Astrocyte of the spinal cord (primary cell): Measurements from ENCODE around the gene MACO1.
"Not testable (repeated sequence)": the region's sequence is repeated elsewhere in the genome, so short reads cannot be mapped to it uniquely, and the experiment has no call there.

Experiments used
- DNase-seq: peaks from one replicate; pipeline ENCODE4 v3.0.0; 2011; ENCODE audit warnings: low read depth, low spot score
- H3K4me3 ChIP-seq: 2 replicates; pipeline ENCODE4 v1.5.1; 2011; ENCODE audit warnings: low read depth, mild to moderate bottlenecking, low read length, moderate library complexity
- in situ Hi-C: cut with HindIII; loops from 2 replicates; pipeline ENCODE4 v1.10.0; 2017; ENCODE audit warnings: low sequenced_read_pairs
- TF ChIP-seq, protein P1 (sequence below): IDR thresholded peaks from 2 replicates; pipeline ENCODE4 v1.5.1; 2012; ENCODE audit warnings: low read depth, mild to moderate bottlenecking, low read length, inconsistent platforms

The MACO1 gene, protein sequence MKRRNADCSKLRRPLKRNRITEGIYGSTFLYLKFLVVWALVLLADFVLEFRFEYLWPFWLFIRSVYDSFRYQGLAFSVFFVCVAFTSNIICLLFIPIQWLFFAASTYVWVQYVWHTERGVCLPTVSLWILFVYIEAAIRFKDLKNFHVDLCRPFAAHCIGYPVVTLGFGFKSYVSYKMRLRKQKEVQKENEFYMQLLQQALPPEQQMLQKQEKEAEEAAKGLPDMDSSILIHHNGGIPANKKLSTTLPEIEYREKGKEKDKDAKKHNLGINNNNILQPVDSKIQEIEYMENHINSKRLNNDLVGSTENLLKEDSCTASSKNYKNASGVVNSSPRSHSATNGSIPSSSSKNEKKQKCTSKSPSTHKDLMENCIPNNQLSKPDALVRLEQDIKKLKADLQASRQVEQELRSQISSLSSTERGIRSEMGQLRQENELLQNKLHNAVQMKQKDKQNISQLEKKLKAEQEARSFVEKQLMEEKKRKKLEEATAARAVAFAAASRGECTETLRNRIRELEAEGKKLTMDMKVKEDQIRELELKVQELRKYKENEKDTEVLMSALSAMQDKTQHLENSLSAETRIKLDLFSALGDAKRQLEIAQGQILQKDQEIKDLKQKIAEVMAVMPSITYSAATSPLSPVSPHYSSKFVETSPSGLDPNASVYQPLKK

DNA sequence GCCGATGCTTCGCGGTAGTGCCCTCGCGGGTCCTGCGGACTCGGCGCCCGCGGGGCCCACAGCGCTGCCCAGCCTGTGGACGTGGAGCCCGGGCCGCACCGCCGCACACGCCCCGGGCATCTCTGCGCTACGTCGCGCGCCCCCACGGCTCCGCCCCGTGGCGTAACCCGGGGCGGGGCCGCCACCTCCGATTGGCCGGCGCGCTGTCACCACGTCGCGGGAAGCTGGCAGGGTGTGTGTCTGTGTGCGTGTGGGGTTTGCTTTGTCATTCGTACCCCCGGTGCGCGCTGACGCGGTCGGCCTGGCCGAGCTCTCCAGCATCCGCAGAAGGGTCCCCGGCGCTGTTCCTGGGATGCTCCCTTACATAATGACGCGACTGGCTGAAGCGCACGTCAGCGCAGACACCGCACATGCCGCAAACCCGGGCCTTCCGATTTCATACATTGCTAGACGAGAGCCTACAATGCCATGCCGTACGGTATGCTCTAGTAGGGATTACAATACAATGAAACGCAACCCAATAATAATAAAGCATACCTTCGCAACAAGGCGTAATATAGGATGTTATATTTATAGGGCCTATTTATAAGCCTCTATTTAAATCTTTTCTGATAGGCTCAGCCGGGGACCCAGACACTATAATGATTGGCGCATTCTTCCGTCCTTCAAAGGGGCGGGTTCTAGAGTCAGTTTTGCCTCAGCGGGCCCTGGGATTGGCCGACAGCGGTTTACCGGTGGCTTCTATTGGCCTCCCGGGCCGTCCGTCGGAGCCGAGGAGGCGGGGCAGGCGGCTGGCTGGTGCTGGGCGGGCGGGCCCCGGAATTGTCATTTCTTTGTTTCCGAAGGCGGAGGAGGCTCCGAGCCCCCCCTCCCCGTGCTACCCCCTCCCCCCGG lies at the start of gene MACO1:
TSS of gene MACO1 (plus strand) at position 825 of the 894 bp plus-strand sequence. CDS start 202 bp downstream, outside the sequence.
- in situ Hi-C loops: no loop called here
- peak within 1 kb of the TSS; percentile 75 for H3K4me3 ChIP-seq
- peak; percentile 98 for DNase-seq
- TF ChIP-seq, protein P1, sequence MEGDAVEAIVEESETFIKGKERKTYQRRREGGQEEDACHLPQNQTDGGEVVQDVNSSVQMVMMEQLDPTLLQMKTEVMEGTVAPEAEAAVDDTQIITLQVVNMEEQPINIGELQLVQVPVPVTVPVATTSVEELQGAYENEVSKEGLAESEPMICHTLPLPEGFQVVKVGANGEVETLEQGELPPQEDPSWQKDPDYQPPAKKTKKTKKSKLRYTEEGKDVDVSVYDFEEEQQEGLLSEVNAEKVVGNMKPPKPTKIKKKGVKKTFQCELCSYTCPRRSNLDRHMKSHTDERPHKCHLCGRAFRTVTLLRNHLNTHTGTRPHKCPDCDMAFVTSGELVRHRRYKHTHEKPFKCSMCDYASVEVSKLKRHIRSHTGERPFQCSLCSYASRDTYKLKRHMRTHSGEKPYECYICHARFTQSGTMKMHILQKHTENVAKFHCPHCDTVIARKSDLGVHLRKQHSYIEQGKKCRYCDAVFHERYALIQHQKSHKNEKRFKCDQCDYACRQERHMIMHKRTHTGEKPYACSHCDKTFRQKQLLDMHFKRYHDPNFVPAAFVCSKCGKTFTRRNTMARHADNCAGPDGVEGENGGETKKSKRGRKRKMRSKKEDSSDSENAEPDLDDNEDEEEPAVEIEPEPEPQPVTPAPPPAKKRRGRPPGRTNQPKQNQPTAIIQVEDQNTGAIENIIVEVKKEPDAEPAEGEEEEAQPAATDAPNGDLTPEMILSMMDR: no peak

DNA sequence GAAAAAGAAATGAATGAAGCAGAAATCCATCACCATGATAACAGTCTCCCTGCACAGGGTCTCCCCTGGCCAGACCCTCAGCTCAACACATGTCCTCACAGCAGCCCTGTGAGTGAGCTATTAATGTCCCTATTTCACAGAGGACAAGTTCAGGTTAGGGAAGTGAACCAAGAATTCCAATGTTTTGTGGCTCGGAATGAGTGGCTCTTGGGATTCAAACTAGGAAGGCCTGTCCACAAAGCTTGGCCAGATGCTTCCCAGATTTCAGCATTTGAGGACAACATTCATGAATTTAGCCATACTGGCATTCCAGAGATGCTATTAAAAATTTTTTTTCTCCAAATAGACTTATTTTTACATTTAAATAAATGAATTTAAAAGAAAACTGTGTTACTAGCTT lies 48.2 kb upstream of the MACO1 start:
- DNase-seq, H3K4me3 ChIP-seq, in situ Hi-C loops: not testable (repeated sequence)

DNA sequence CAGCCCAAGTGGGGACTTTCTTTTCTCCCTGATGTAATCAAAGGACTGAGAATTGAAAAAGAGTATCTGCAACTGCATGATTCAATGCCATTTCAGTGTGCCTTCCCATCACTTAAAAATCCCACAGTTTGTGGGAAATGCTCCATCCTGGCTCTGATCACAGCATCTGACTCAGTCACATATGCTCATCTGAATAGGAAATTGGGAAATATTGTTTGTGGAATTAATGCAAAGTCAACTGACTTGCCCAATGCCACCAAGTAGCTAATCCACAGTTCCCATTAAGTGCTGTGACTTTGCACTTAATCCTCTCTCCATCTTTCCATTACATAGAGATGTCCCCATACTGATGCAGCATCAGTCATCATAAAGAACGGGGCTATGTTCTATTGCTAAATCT lies 47.6 kb upstream of the MACO1 start:
- DNase-seq, H3K4me3 ChIP-seq, in situ Hi-C loops: not testable (repeated sequence)

DNA sequence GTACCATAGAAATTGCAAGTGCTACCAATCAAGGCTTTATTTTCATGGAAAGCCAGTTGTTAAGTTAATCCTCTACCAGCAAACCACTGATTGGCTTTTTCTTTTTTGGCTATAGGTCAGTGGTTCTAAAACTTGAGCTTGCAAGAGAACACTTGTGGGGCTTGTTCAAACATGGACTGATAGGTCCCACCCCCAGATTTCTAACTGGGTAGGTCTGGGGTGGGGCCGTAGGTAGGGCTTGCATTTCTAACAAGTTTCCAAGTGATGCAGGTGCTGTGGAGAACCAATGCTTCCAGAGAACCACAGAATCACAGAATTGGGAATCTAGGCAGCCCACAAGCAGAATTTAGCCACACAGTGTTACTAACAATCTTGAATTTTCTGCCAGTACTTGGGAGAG lies 46.8 kb upstream of the MACO1 start:
- in situ Hi-C loops: not testable (repeated sequence)

DNA sequence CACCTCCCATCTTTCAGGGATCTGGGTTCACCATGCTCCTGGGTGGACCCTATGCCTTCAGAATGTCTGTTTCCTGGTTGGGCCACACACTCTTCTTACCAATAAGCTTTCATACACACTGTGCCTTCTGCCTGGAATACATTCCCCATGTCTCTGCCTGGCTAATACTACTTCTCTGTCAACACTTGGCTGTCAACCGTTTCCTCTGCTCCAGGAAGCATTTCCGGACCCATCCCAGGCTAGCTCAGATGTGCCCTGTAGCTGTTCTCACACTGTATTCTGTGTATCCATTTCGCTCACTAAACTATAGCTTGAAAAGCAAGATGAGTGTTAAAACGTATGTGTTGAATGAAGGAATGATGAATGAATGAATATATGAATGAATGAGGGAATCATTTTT lies 43.6 kb upstream of the MACO1 start:
- H3K4me3 ChIP-seq, in situ Hi-C loops, DNase-seq: not testable (repeated sequence)

More for the DNA sequence above, 46.8 kb upstream of the MACO1 start:
- not testable (repeated sequence) for H3K4me3 ChIP-seq, DNase-seq

DNA sequence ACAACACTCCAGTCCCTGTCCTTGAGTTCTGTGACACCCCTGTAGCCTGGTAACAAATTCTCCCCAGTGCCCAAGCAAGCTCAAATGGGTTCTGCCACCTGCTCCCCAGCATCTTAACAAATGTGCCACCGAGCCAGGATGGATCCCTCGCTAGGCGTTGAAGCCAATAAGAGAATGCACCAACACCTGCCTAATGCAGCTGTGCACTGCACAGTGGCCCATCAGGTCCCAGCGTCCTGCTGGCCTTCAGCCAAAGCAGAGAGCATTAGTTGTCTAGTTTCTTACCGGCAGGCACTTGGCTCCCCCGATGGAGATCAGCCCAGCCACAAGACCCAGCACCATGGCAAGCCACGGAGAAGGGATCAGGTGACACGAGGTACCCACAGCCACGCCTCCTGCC lies 42.0 kb upstream of the MACO1 start:
- H3K4me3 ChIP-seq, in situ Hi-C loops, DNase-seq: not testable (repeated sequence)

DNA sequence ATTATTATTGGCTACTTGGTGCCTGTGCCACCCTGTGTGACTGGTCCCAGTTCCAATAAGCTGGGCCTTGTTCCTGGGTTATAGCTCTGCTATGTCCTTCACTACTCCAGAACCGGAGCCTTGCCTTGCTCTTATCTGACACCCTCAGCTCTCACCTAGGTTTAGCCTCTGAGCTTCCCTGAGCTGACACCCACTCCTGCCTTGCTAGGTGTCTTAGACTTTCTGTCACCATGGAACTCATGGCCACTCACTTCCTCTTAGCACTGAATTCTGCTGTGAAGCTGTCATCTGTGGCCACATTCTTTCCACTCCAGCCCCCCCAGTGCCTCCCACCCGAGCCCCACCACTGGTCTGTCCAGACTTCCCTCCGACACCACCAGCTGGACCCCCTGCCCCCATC lies 41.0 kb upstream of the MACO1 start:
- in situ Hi-C loops, H3K4me3 ChIP-seq, DNase-seq: not testable (repeated sequence)

DNA sequence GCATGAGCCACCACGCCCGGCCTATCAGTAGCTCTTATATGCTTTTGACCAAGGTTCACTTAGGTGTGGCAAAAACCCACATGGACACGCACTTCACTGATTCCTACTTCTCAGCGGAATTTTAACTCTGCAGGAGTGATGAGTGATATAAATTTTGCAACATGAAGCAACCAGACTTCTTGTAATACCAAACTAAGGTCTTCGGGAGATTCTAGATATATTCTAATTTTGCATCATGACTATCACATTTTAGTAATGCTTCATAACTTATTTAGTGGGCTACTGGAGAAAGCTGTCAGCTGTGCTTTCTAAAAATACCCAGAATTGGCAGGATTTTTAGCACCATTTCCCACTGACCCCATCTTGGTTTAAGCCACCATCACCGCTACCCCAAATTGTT lies 37.9 kb upstream of the MACO1 start:
- H3K4me3 ChIP-seq: no peak overlapping the region
- DNase-seq: no peak
- in situ Hi-C loops: no loop called here
- TF ChIP-seq, protein P1: no peak

DNA sequence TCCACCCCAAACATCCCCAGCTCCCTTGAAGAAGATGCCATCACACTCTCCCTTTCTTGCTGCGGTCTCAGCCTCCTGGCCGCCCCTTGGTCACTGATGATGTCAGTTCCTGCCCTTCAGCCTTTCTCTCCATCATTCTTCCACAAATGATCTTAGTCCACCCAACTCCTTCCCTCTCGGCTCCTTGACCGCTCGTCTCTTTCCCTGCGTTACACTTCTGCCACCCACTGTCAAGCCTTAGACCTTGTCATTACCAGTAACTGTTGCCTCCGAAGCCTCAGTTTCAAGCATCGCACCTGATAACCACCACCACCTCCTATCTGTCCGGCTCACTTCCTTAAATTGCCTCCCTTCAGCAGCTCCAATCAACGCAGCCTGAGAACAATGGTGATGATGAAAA lies 33.1 kb upstream of the MACO1 start:
- in situ Hi-C loops: not testable (repeated sequence)

DNA sequence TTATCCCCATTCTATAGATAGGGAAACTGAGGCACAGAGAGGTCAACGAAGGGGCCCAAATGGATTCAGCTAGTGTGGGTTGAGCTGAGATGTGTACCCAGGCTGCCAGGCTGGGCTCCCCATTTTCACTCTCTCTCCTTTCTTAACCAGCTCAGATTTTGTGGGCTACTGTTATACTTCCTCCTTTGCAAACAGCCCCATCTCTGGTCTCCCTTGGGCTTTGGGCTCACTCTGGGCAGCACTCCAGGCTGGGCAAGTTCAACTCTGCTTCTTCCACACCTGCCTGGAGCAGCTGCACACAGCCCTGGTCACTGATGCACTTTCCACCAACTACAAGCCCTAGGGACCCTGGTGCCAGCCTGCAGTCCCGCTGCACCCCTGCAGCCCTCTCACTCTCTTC lies 32.6 kb upstream of the MACO1 start:
- DNase-seq, H3K4me3 ChIP-seq, in situ Hi-C loops: not testable (repeated sequence)

More for the DNA sequence above, 33.1 kb upstream of the MACO1 start:
- not testable (repeated sequence) for H3K4me3 ChIP-seq, DNase-seq
